GM19324 (cell line): ENCODE measurements around the gene ZNF711.
"Not testable (repeated sequence)": the region's sequence is repeated elsewhere in the genome, so short reads cannot be mapped to it uniquely, and the experiment has no call there.

Source experiments
- ATAC-seq: cut with Tn5 transposase; IDR thresholded peaks from one replicate; pipeline ENCODE4 v1.9.1; 2021; ENCODE audit warnings: mild to moderate bottlenecking, moderate library complexity; ENCODE audit not compliant: unreplicated experiment, low FRiP score

Gene ZNF711

GRCh38 chrX:85243761-85244449 lies at the start of gene ZNF711, which contains the start of gene SATL1:
ZNF711 (plus strand) TSS chrX:85243991; CDS start chrX:85247573, 3,582 bp downstream.
SATL1 (minus strand) TSS chrX:85243779; CDS start chrX:85108968, 134,811 bp downstream.
- ATAC-seq = peak; percentile 68

DNA sequence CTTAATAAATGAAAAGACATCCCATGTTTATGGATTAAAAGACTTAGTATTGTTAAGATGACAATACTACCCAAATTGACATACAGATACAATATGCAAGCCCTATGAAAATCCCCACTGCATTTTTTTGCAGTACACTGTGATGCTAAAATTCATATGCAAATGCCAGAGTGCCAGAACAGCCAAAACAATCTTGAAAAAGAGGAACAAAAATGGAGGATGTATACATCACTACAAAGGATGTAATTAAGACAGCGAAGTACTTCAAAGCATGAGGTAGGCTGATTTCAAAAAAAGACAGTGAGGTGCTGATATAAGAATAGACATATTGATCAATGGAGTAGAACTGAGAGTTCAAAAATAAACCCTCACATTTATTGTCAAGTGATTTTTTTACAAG lies 47.5 kb upstream of the ZNF711 start:
- ATAC-seq = no peak

GRCh38 chrX:85203461-85203970 lies 40.3 kb upstream of the ZNF711 start:
- no peak for ATAC-seq

GRCh38 chrX:85213792-85214530 lies 29.8 kb upstream of the ZNF711 start:
- no peak for ATAC-seq

- ATAC-seq = no peak
These were observed 27.8 kb upstream of the ZNF711 start for GRCh38 chrX:85215946-85216345.

DNA sequence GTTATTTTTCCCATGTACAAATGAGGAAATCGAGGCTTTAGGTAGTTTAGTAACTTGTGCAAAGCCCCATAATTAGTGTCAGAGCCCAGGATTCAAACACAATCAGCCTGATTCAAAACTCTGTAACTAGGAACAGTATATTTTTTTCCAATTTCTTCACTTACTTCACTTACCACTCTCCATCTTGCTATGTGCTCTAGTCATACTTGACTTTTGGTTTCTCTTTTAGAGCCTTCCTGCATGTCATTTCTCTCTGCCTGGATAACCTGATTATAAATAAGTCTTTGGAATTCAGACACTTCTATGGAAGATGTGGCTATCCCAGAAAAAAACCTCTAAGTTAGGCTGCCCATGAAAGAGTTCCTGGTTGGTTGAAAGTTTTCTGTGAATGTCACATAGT lies 22.4 kb upstream of the ZNF711 start:
- peak; percentile 60 for ATAC-seq

DNA sequence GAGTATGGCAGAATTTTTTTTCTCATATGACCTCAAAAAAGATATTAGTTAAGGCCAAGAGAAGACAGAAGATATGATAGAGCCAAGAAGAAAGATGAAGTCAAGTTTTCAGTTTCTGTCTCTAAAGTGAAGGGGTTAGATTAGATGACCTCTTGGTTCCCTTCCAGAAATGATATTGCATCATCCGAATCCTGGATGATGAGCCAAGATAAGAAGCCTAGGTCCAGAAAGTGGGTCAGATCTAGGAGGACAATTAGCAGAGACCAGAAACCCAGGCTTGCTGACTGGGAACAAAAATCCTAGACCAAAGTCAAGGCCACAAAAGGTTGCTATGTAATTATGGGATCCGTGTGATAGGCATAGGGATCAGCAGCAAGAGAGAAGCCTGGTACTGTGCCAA lies 20.4 kb upstream of the ZNF711 start:
- no peak for ATAC-seq

DNA sequence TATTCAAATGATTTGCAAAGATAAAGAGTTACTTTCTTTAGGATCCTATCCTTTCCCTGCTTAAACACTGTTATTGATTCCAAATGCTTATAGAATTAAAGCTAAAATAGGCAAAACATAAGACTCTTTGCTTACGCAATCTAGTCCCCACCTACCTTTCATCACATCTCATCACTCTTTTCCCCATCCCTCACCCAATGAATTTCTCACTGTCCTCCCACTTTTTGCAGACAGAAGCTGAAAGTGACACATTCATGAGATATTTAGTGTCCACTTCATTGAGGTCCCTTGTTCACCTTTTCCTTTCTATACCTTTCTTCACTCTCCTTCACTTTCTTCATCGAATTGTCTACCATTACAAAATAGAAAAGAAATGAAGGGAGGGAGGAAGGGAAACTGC lies 636 bp upstream of the ZNF711 start:
- no peak for ATAC-seq

DNA sequence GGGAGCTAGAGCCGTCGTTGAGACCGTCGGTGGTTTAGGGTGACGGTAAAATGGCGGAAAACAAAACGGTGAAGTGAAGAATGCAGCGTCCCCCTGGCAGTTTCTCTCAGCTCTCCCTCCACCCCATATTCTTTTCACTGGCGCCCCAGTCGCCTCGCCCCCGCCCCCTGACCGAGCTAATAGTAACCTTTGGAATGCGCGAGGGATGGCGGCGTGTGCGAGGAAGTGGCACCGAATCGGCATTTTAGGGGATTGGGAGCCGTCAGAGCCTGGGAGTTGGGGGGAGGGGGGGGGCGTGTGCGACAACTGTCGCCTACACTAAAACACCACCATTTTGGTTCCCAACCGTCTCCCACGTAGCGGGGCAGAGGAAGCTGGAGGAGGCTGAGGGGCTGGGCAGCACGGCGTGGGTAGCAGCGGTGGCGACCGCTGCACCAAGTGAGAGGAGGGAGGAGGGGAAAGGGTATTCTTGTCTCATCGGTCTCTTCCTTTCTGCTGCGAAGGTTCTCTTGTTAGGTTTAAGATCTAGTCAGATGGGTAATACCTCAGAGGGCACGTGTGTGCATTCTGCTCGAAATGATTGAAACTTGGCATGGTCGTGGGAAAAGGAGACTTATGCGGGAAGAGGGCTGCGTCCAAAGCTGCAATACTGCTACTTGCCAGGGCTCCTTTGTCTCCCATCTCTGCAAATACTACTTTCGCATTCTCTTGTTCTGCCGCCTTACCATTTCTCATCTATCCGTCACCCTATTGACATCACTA lies 840 bp downstream of the ZNF711 start:
- peak; percentile 41 for ATAC-seq

DNA sequence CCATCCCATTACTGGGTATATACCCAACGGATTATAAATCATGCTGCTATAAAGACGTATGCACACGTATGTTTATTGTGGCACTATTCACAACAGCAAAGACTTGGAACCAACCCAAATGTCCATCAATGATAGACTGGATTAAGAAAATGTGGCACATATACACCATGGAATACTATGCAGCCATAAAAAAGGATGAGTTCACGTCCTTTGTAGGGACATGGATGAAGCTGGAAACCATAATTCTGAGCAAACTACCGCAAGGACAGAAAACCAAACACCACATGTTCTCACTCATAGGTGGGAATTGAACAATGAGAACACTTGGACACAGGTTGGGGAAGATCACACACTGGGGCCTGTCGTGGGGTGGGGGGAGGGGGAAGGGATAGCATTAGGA lies 41.5 kb downstream of the ZNF711 start:
- ATAC-seq = not testable (repeated sequence)

GRCh38 chrX:85288992-85289723 lies 45.4 kb downstream of the ZNF711 start:
- ATAC-seq = no peak

- peak; percentile 63 for ATAC-seq
These were observed 59.8 kb downstream of the ZNF711 start for GRCh38 chrX:85303544-85303943.

- ATAC-seq = no peak
These were observed 65.9 kb downstream of the ZNF711 start for GRCh38 chrX:85309717-85310116.

DNA sequence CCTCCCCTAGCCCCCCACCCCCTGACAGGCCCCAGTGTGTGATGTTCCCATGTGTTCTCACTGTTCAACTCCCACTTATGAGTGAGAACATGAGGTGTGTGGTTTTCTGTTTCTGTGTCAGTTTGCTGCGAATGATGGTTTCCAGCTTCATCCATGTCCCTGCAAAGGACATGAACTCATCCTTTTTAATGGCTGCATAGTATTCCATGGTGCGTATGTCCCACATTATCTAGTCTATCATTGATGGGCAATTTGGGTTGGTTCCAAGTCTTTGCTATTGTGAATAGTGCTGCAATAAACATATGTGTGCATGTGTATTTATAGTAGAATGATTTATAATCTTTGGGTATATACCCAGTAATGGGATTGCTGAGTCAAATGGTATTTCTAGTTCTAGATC lies 67.6 kb downstream of the ZNF711 start:
- ATAC-seq = not testable (repeated sequence)
